OCI-LY3 (cell line): ENCODE measurements around the gene TMEM132A.

Experiments
- EZH2phosphoT487 ChIP-seq: fragments of 200-600 bp; shearing (Covaris generic); IDR thresholded peaks from 2 replicates; pipeline ENCODE4 v1.6.1; 2018; ENCODE audit warnings: antibody characterized with exemption, mixed run types, low read depth
- TF ChIP-seq, protein P1 (sequence below): fragments of 200-600, 300-600 bp; sonication (generic); IDR thresholded peaks from 2 replicates; pipeline ENCODE4 v1.5.1; 2014; ENCODE audit warnings: antibody characterized with exemption, low read length, low read depth

DNA sequence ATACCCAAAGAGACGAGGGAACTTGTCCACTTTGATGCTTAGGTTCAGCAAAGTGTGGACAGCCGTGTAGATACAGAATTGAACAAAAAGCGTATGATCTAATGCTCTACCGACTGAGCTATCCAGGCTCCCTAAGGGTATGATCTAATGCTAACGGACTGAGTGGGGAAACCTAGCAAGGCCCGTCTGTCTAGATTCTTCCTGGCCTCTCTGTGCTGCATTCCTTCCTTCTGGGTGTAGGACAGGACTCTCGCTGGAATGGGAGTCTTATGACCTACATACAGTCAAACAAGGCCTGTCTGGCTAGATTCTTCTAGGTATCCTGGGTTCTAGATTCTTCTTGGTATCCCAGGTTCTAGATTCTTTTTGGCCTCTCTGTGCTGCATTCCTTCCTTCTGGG, 36.1 kb downstream of the TMEM132A start:
- TF ChIP-seq, protein P1, sequence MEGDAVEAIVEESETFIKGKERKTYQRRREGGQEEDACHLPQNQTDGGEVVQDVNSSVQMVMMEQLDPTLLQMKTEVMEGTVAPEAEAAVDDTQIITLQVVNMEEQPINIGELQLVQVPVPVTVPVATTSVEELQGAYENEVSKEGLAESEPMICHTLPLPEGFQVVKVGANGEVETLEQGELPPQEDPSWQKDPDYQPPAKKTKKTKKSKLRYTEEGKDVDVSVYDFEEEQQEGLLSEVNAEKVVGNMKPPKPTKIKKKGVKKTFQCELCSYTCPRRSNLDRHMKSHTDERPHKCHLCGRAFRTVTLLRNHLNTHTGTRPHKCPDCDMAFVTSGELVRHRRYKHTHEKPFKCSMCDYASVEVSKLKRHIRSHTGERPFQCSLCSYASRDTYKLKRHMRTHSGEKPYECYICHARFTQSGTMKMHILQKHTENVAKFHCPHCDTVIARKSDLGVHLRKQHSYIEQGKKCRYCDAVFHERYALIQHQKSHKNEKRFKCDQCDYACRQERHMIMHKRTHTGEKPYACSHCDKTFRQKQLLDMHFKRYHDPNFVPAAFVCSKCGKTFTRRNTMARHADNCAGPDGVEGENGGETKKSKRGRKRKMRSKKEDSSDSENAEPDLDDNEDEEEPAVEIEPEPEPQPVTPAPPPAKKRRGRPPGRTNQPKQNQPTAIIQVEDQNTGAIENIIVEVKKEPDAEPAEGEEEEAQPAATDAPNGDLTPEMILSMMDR = no peak
- TF ChIP-seq EZH2phosphoT487 = no peak
